H9 (cell line): ENCODE results near the gene CCR9. TPM values are rescaled to one million over a fixed set of nuclear protein-coding genes. Genes with fewer than 3 reads are reported as not detected.

ENCODE experiments used
- DNase-seq: peaks from one replicate; pipeline ENCODE4 v3.0.0-alpha.2; 2017
- H2AFZ ChIP-seq: one replicate; pipeline ENCODE4 v1.6.1; 2013; ENCODE audit warnings: mild to moderate bottlenecking, low read length, control low read depth, moderate library complexity
- H2AK5ac ChIP-seq: 2 replicates; pipeline ENCODE4 v1.6.1; 2013; ENCODE audit warnings: low read length, control low read depth, mixed read lengths; ENCODE audit not compliant: insufficient read length
- H2BK120ac ChIP-seq: one replicate; pipeline ENCODE4 v1.6.1; 2013; ENCODE audit warnings: low read depth, mild to moderate bottlenecking, low read length, control low read depth, inconsistent platforms; ENCODE audit not compliant: poor library complexity, severe bottlenecking
- H2BK12ac ChIP-seq: 2 replicates; pipeline ENCODE4 v1.6.1; 2013; ENCODE audit warnings: low read length, control low read depth, mixed read lengths, low read depth; ENCODE audit not compliant: insufficient read length
- H2BK15ac ChIP-seq: 2 replicates; pipeline ENCODE4 v1.6.1; 2013; ENCODE audit warnings: low read depth, low read length, control low read depth
- H2BK20ac ChIP-seq: one replicate; pipeline ENCODE4 v1.6.1; 2013; ENCODE audit warnings: low read depth, mild to moderate bottlenecking, low read length, control low read depth, inconsistent platforms; ENCODE audit not compliant: poor library complexity, severe bottlenecking
- H2BK5ac ChIP-seq: 2 replicates; pipeline ENCODE4 v1.6.1; 2013; ENCODE audit warnings: low read length, control low read depth, mixed read lengths; ENCODE audit not compliant: insufficient read length
- H3K14ac ChIP-seq: 2 replicates; pipeline ENCODE4 v1.6.1; 2013; ENCODE audit warnings: low read length, control low read depth; ENCODE audit not compliant: insufficient read depth
- H3K18ac ChIP-seq: 2 replicates; pipeline ENCODE4 v1.6.1; 2013; ENCODE audit warnings: low read depth, mild to moderate bottlenecking, mixed read lengths, low read length, control low read depth; ENCODE audit not compliant: insufficient read length
- H3K23ac ChIP-seq: 2 replicates; pipeline ENCODE4 v1.6.1; 2013; ENCODE audit warnings: low read length, control low read depth, mixed read lengths, low read depth; ENCODE audit not compliant: insufficient read length
- H3K23me2 ChIP-seq: 2 replicates; pipeline ENCODE4 v1.6.1; 2013; ENCODE audit warnings: low read depth, mild to moderate bottlenecking, mixed read lengths, low read length, control low read depth; ENCODE audit not compliant: insufficient read length, poor library complexity, severe bottlenecking
- H3K27ac ChIP-seq: 2 replicates; pipeline ENCODE4 v1.5.1; 2013; ENCODE audit warnings: low read length, control low read depth, mixed read lengths, low read depth; ENCODE audit not compliant: insufficient read length
- H3K27me3 ChIP-seq: 2 replicates; pipeline ENCODE4 v1.6.1; 2013; ENCODE audit warnings: low read length, control low read depth, inconsistent platforms; ENCODE audit not compliant: insufficient read depth
- H3K4ac ChIP-seq: 2 replicates; pipeline ENCODE4 v1.6.1; 2013; ENCODE audit warnings: low read depth, mild to moderate bottlenecking, control low read depth, inconsistent platforms, low read length, moderate library complexity
- H3K4me1 ChIP-seq: 2 replicates; pipeline ENCODE4 v1.6.1; 2013; ENCODE audit warnings: low read length, control low read depth, inconsistent platforms; ENCODE audit not compliant: insufficient read depth
- H3K4me2 ChIP-seq: 2 replicates; pipeline ENCODE4 v1.6.1; 2013; ENCODE audit warnings: low read length, control low read depth, mixed read lengths; ENCODE audit not compliant: insufficient read length, insufficient read depth
- H3K56ac ChIP-seq: 2 replicates; pipeline ENCODE4 v1.6.1; 2013; ENCODE audit warnings: low read depth, mild to moderate bottlenecking, mixed read lengths, low read length, control low read depth; ENCODE audit not compliant: insufficient read length
- H3K79me1 ChIP-seq: 2 replicates; pipeline ENCODE4 v1.6.1; 2013; ENCODE audit warnings: low read depth, mild to moderate bottlenecking, moderate library complexity, low read length, control low read depth, inconsistent platforms; ENCODE audit not compliant: insufficient read depth, poor library complexity, severe bottlenecking
- H3K79me2 ChIP-seq: 2 replicates; pipeline ENCODE4 v1.6.1; 2013; ENCODE audit warnings: low read length, control low read depth, inconsistent platforms; ENCODE audit not compliant: insufficient read depth
- H3K9ac ChIP-seq: 2 replicates; pipeline ENCODE4 v1.6.1; 2013; ENCODE audit warnings: low read length, control low read depth, mixed read lengths; ENCODE audit not compliant: insufficient read length; ENCODE audit errors: extremely low read depth
- H3K9me3 ChIP-seq: one replicate; pipeline ENCODE4 v1.6.1; 2013; ENCODE audit warnings: low read depth, low read length, inconsistent platforms; ENCODE audit not compliant: control insufficient read depth
- H3T11ph ChIP-seq: one replicate; pipeline ENCODE4 v1.6.1; 2013; ENCODE audit warnings: mild to moderate bottlenecking, low read length, control low read depth, inconsistent platforms
- H4K20me1 ChIP-seq: one replicate; pipeline ENCODE4 v1.6.1; 2013; ENCODE audit not compliant: control insufficient read depth, insufficient read length, insufficient read depth
- H4K5ac ChIP-seq: 2 replicates; pipeline ENCODE4 v1.6.1; 2013; ENCODE audit warnings: low read depth, mild to moderate bottlenecking, mixed read lengths, low read length, control low read depth; ENCODE audit not compliant: insufficient read length
- H4K8ac ChIP-seq: replicated peaks from 2 replicates; pipeline ENCODE4 v1.6.1; 2013; ENCODE audit warnings: low read length, control low read depth, mixed read lengths, low read depth; ENCODE audit not compliant: insufficient read length
- H4K91ac ChIP-seq: 2 replicates; pipeline ENCODE4 v1.6.1; 2013; ENCODE audit warnings: low read depth, mild to moderate bottlenecking, moderate library complexity, mixed read lengths, low read length, control low read depth; ENCODE audit not compliant: insufficient read length
- H3K27ac Mint-ChIP-seq, 3 experiments: 2 replicates in 2 of 3; 3 replicates in 1 of 3; pipeline ENCODE4 v1.8.0; 2020 to 2021; ENCODE audit warnings: mixed read lengths in 3 of 3, mild to moderate bottlenecking in 1 of 3, moderate library complexity in 1 of 3
- H3K27me3 Mint-ChIP-seq: 2 replicates; pipeline ENCODE4 v1.8.0; 2021; ENCODE audit warnings: low read depth, mild to moderate bottlenecking, moderate library complexity, mixed read lengths
- H3K36me3 Mint-ChIP-seq, 3 experiments: 2 replicates in 2 of 3; 3 replicates in 1 of 3; pipeline ENCODE4 v1.8.0; 2020 to 2021; ENCODE audit warnings: low read depth in 3 of 3, mixed read lengths in 3 of 3; ENCODE audit not compliant: insufficient read depth in 1 of 3
- H3K4me1 Mint-ChIP-seq, 2 experiments: 2 replicates each; pipeline ENCODE4 v1.8.0; 2020; ENCODE audit warnings: mixed read lengths in 2 of 2
- H3K4me3 Mint-ChIP-seq, 2 experiments: 2 replicates in 1 of 2; 3 replicates in 1 of 2; pipeline ENCODE4 v1.8.0; 2020 to 2021; ENCODE audit warnings: mild to moderate bottlenecking in 2 of 2, mixed read lengths in 2 of 2, moderate library complexity in 1 of 2
- H3K9me3 Mint-ChIP-seq, 2 experiments: 2 replicates in 1 of 2; 3 replicates in 1 of 2; pipeline ENCODE4 v1.8.0; 2020; ENCODE audit warnings: mild to moderate bottlenecking in 2 of 2, mixed read lengths in 2 of 2, moderate library complexity in 1 of 2
- WGBS: extraction: QIAGEN DNeasy Blood & Tissue Kit; methylation state at CpG from one replicate; pipeline ENCODE4 v1.1.7; 2013; ENCODE audit warnings: missing lambda C conversion rate, low lambda C conversion rate, mixed read lengths; ENCODE audit not compliant: insufficient read length; ENCODE audit errors: extremely low coverage; 5-methylcytosine and 5-hydroxymethylcytosine counted together
- total RNA-seq: library from RNA; stranded (reverse); gene quantifications from 2 replicates; pipeline ENCODE4 v1.2.1, GENCODE V29; 2021
- TF ChIP-seq, protein P1 (sequence below): fragments of 200-600 bp; sonication (generic); conservative IDR thresholded peaks from 3 replicates; pipeline ENCODE4 v1.8.0; 2021; ENCODE audit warnings: antibody characterized with exemption, mild to moderate bottlenecking

The CCR9 gene
- total RNA-seq, 1 experiment from 2014 or later: not detected

GRCh38 chr3:45948311-45948781 is 62.0 kb downstream of the CCR9 start:
- no peak overlapping the region for H3K27ac ChIP-seq
- no peak overlapping the region for H2BK20ac ChIP-seq
- H2BK15ac ChIP-seq: no peak overlapping the region
- no peak overlapping the region for H3K4ac ChIP-seq
- H3K4me2 ChIP-seq: no peak overlapping the region
- no peak for DNase-seq
- Mint-ChIP-seq H3K27ac (no peak overlapping the region), H3K36me3 (peaks cover 16 to 58% (median 56%) of the 10 kb centered on the region in 3 experiments; a peak in 6 of 7 replicates), H3K4me3 (no peak overlapping the region), H3K9me3 (no peaks in the 10 kb centered on the region), H3K4me1 (no peaks in the 10 kb centered on the region), H3K27me3 (no peaks in the 10 kb centered on the region)
- no peaks in the 10 kb centered on the region for H3K4me1 ChIP-seq
- H3K79me2 ChIP-seq: no peaks in the 10 kb centered on the region
- no peaks in the 10 kb centered on the region for H3K27me3 ChIP-seq
- no peak overlapping the region for H4K91ac ChIP-seq
- H4K8ac ChIP-seq: no peak overlapping the region
- no peaks in the 10 kb centered on the region for H3K79me1 ChIP-seq
- no peak overlapping the region for H3K56ac ChIP-seq
- no peak overlapping the region for H3K14ac ChIP-seq
- H3T11ph ChIP-seq: no peak overlapping the region
- TF ChIP-seq, protein P1, sequence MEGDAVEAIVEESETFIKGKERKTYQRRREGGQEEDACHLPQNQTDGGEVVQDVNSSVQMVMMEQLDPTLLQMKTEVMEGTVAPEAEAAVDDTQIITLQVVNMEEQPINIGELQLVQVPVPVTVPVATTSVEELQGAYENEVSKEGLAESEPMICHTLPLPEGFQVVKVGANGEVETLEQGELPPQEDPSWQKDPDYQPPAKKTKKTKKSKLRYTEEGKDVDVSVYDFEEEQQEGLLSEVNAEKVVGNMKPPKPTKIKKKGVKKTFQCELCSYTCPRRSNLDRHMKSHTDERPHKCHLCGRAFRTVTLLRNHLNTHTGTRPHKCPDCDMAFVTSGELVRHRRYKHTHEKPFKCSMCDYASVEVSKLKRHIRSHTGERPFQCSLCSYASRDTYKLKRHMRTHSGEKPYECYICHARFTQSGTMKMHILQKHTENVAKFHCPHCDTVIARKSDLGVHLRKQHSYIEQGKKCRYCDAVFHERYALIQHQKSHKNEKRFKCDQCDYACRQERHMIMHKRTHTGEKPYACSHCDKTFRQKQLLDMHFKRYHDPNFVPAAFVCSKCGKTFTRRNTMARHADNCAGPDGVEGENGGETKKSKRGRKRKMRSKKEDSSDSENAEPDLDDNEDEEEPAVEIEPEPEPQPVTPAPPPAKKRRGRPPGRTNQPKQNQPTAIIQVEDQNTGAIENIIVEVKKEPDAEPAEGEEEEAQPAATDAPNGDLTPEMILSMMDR: no peak
- H3K9ac ChIP-seq: no peak overlapping the region
- no peak overlapping the region for H2BK12ac ChIP-seq
- H4K20me1 ChIP-seq: no peaks in the 10 kb centered on the region
- H2BK120ac ChIP-seq: no peak overlapping the region
- no peak overlapping the region for H2BK5ac ChIP-seq
- H3K23me2 ChIP-seq: no peaks in the 10 kb centered on the region
- H2AK5ac ChIP-seq: no peak overlapping the region
- no peak overlapping the region for H3K23ac ChIP-seq
- no peaks in the 10 kb centered on the region for H3K9me3 ChIP-seq
- H2AFZ ChIP-seq: no peak overlapping the region
- no CpG with 5 or more reads among the region's 6 CpGs for WGBS
- H4K5ac ChIP-seq: no peak overlapping the region
- H3K18ac ChIP-seq: no peak overlapping the region
